Measurements from ENCODE around the gene AMN1.

DNA sequence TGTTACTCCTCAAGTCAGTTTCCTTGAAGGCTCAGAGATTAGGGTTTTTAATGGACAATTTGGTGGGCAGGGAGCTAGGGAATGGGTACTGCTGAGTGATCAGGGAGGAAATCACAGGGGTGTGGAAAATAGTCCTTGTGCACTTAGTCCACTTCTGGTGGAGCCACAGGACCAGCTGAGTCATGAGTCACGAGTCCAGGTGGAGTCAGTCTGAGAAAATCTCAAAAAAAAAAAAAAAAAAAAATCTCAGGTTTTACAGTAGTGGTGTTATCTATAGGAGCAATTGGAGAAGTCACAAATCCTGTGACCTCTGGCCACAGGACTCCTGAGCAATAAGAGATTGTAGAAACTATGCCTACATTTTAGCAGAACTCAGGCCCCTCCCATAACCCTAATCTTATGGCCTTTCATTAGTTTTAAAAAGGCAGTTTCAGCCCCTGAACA lies 28.2 kb upstream of the AMN1 start:
- TF ChIP-seq ZFP3 (CRISPR knock-in tag; IDR thresholded peaks at IDR 0.05) (no peak), GLIS3 (CRISPR knock-in tag; IDR thresholded peaks at IDR 0.05) (no peak), ARNTL (CRISPR knock-in tag; IDR thresholded peaks at IDR 0.05; ENCODE audit: borderline replicate concordance, low read depth) (no peak), CSDC2 (CRISPR knock-in tag; IDR thresholded peaks at IDR 0.05) (no peak), ZNF565 (CRISPR knock-in tag; conservative IDR thresholded peaks at IDR 0.05; ENCODE audit: low read depth) (no peak), RARB (CRISPR knock-in tag; IDR thresholded peaks at IDR 0.05) (no peak)
- TF ChIP-seq, protein P1, sequence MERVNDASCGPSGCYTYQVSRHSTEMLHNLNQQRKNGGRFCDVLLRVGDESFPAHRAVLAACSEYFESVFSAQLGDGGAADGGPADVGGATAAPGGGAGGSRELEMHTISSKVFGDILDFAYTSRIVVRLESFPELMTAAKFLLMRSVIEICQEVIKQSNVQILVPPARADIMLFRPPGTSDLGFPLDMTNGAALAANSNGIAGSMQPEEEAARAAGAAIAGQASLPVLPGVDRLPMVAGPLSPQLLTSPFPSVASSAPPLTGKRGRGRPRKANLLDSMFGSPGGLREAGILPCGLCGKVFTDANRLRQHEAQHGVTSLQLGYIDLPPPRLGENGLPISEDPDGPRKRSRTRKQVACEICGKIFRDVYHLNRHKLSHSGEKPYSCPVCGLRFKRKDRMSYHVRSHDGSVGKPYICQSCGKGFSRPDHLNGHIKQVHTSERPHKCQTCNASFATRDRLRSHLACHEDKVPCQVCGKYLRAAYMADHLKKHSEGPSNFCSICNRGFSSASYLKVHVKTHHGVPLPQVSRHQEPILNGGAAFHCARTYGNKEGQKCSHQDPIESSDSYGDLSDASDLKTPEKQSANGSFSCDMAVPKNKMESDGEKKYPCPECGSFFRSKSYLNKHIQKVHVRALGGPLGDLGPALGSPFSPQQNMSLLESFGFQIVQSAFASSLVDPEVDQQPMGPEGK (CRISPR knock-in tag; IDR thresholded peaks at IDR 0.05; ENCODE audit: borderline replicate concordance), result no peak
- TF ChIP-seq, protein P2, sequence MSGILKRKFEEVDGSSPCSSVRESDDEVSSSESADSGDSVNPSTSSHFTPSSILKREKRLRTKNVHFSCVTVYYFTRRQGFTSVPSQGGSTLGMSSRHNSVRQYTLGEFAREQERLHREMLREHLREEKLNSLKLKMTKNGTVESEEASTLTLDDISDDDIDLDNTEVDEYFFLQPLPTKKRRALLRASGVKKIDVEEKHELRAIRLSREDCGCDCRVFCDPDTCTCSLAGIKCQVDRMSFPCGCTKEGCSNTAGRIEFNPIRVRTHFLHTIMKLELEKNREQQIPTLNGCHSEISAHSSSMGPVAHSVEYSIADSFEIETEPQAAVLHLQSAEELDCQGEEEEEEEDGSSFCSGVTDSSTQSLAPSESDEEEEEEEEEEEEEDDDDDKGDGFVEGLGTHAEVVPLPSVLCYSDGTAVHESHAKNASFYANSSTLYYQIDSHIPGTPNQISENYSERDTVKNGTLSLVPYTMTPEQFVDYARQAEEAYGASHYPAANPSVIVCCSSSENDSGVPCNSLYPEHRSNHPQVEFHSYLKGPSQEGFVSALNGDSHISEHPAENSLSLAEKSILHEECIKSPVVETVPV (CRISPR knock-in tag; IDR thresholded peaks at IDR 0.05), result no peak
